ENCODE results near the gene INTS7.
A peak's percentile ranks its signal among the peaks of the same experiment; 100 is the strongest.

The INTS7 gene

GRCh38 chr1:211908951-211909350 is 126.4 kb downstream of the INTS7 start:
- H3K27ac ChIP-seq: peak overlapping the region; percentile 30
- no peaks in the 10 kb centered on the region for H3K9me3 ChIP-seq
- H3K4me1 ChIP-seq (ENCODE audit: control insufficient read depth in 1 of 2, insufficient read depth in 1 of 2, low read depth in 1 of 2, low read length in 1 of 2): peaks cover 7 to 15% of the 10 kb centered on the region in 2 experiments
- no peaks in the 10 kb centered on the region for H3K36me3 ChIP-seq
- TF ChIP-seq CTCF (IDR thresholded peaks at IDR 0.05): no peak
- H3K27me3 ChIP-seq: no peaks in the 10 kb centered on the region
- no peak overlapping the region for H3K4me3 ChIP-seq (ENCODE audit: low read depth in 1 of 2, low read length in 1 of 2)

- H3K4me3 ChIP-seq (ENCODE audit: low read depth in 1 of 2, low read length in 1 of 2): no peak overlapping the region
- H3K27me3 ChIP-seq: no peaks in the 10 kb centered on the region
- H3K9me3 ChIP-seq: no peaks in the 10 kb centered on the region
- no peak for TF ChIP-seq CTCF (IDR thresholded peaks at IDR 0.05)
- peaks cover 7 to 15% of the 10 kb centered on the region in 2 experiments for H3K4me1 ChIP-seq (ENCODE audit: control insufficient read depth in 1 of 2, insufficient read depth in 1 of 2, low read depth in 1 of 2, low read length in 1 of 2)
- peak overlapping the region; percentile 30 for H3K27ac ChIP-seq
- H3K36me3 ChIP-seq: no peaks in the 10 kb centered on the region
Observed at GRCh38 chr1:211908453-211908852, 126.9 kb downstream of the INTS7 start.

GRCh38 chr1:211903490-211904245 is 131.7 kb downstream of the INTS7 start:
- Histone ChIP-seq H3K4me3 (ENCODE audit: low read depth in 1 of 2, low read length in 1 of 2) (no peak overlapping the region), H3K9me3 (no peaks in the 10 kb centered on the region), H3K27me3 (no peaks in the 10 kb centered on the region), H3K36me3 (no peaks in the 10 kb centered on the region), H3K4me1 (ENCODE audit: control insufficient read depth in 1 of 2, insufficient read depth in 1 of 2, low read depth in 1 of 2, low read length in 1 of 2) (peaks cover 7 to 9% of the 10 kb centered on the region in 2 experiments), H3K27ac (no peak overlapping the region)
- TF ChIP-seq CTCF (IDR thresholded peaks at IDR 0.05): no peak

GRCh38 chr1:211902624-211903291 is 132.6 kb downstream of the INTS7 start:
- no peak for TF ChIP-seq CTCF (IDR thresholded peaks at IDR 0.05)
- H3K4me3 ChIP-seq (ENCODE audit: low read depth in 1 of 2, low read length in 1 of 2): no peak overlapping the region

GRCh38 chr1:211901945-211902344 is 133.4 kb downstream of the INTS7 start:
- H3K27ac ChIP-seq: no peak overlapping the region

More at GRCh38 chr1:211902624-211903291, 132.6 kb downstream of the INTS7 start:
- H3K9me3 ChIP-seq: no peaks in the 10 kb centered on the region
- H3K36me3 ChIP-seq: no peaks in the 10 kb centered on the region
- no peaks in the 10 kb centered on the region for H3K4me1 ChIP-seq (ENCODE audit: control insufficient read depth in 1 of 2, insufficient read depth in 1 of 2, low read depth in 1 of 2, low read length in 1 of 2)
- no peak overlapping the region for H3K27ac ChIP-seq
- no peaks in the 10 kb centered on the region for H3K27me3 ChIP-seq

More at GRCh38 chr1:211901945-211902344, 133.4 kb downstream of the INTS7 start:
- H3K36me3 ChIP-seq: no peaks in the 10 kb centered on the region
- H3K4me3 ChIP-seq (ENCODE audit: low read depth in 1 of 2, low read length in 1 of 2): no peak overlapping the region
- H3K27me3 ChIP-seq: no peaks in the 10 kb centered on the region
- TF ChIP-seq CTCF (IDR thresholded peaks at IDR 0.05): no peak
- H3K9me3 ChIP-seq: no peaks in the 10 kb centered on the region
- no peaks in the 10 kb centered on the region for H3K4me1 ChIP-seq (ENCODE audit: control insufficient read depth in 1 of 2, insufficient read depth in 1 of 2, low read depth in 1 of 2, low read length in 1 of 2)

All from neutrophil (primary cell).